K562 (cell line): ENCODE data around the gene AMPD3. TPM values are rescaled to one million over a fixed set of nuclear protein-coding genes. Genes with fewer than 3 reads are reported as not detected.

ENCODE experiments used
- CBX1 ChIP-seq: sonication (generic); IDR thresholded peaks from 2 replicates; pipeline ENCODE4 v1.6.1; 2016; ENCODE audit warnings: antibody characterized with exemption, low read depth, mild to moderate bottlenecking
- CREB3 ChIP-seq: fragments of 450-650 bp; conservative IDR thresholded peaks from 2 replicates; pipeline ENCODE4 v1.6.1; 2016; ENCODE audit warnings: missing genetic modification characterization, low read depth, mild to moderate bottlenecking, missing compliant biosample characterization, moderate library complexity
- HDAC1 ChIP-seq, 2 experiments: fragments of 450-650 bp; IDR thresholded peaks; 2 replicates each; pipeline ENCODE4 v1.6.1; 2016 to 2017; ENCODE audit warnings: inconsistent platforms in 1 of 2, mild to moderate bottlenecking in 1 of 2, moderate library complexity in 1 of 2
- HDAC2 ChIP-seq: fragments of 450-650 bp; IDR thresholded peaks from 2 replicates; pipeline ENCODE4 v1.6.1; 2016; ENCODE audit warnings: mild to moderate bottlenecking
- MAZ ChIP-seq, 2 experiments: fragments of 450-650 bp in 1 of 2; sonication (generic) in 1 of 2; formaldehyde crosslinking; IDR thresholded peaks in 1 of 2; conservative IDR thresholded peaks in 1 of 2; 2 replicates each; pipeline versions ENCODE4 v1.4.0 to v1.5.0; 2020; ENCODE audit warnings: mild to moderate bottlenecking in 1 of 2, missing genetic modification reagents in 1 of 2
- MITF ChIP-seq: IDR thresholded peaks from 2 replicates; pipeline ENCODE4 v1.6.1; 2014; ENCODE audit warnings: antibody characterized with exemption
- MTA1 ChIP-seq: fragments of 450-650 bp; IDR thresholded peaks from 2 replicates; pipeline ENCODE4 v1.6.1; 2017; ENCODE audit warnings: borderline replicate concordance
- MTA3 ChIP-seq: fragments of 450-650 bp; formaldehyde crosslinking; IDR thresholded peaks from 2 replicates; pipeline ENCODE4 v1.6.1; 2017; ENCODE audit warnings: mild to moderate bottlenecking, borderline replicate concordance
- MXI1 ChIP-seq: IDR thresholded peaks from 2 replicates; pipeline ENCODE4 v1.6.1; 2011; ENCODE audit warnings: low read depth, mild to moderate bottlenecking, improper control_type of control experiment, low read length
- NBN ChIP-seq: fragments of 450-650 bp; IDR thresholded peaks from 2 replicates; pipeline ENCODE4 v1.6.1; 2016; ENCODE audit warnings: low read depth, mild to moderate bottlenecking
- POLR2H ChIP-seq: IDR thresholded peaks from 2 replicates; pipeline ENCODE4 v1.6.1; 2016; ENCODE audit warnings: missing genetic modification characterization, low read depth, mild to moderate bottlenecking, control low read depth, missing compliant biosample characterization, moderate library complexity
- SP1 ChIP-seq: sonication (generic); formaldehyde crosslinking; IDR thresholded peaks from 2 replicates; pipeline ENCODE4 v1.8.1; 2022; ENCODE audit warnings: mild to moderate bottlenecking, missing genetic modification reagents
- SRF ChIP-seq, 2 experiments: fragments of 250-450, 450-650 bp in 1 of 2; sonication (Bioruptor Pico) in 1 of 2; sonication (generic) in 1 of 2; formaldehyde crosslinking; IDR thresholded peaks; 2 replicates each; pipeline versions ENCODE4 v1.5.0 to v1.5.1; 2020 to 2022; ENCODE audit warnings: mild to moderate bottlenecking in 1 of 2, missing genetic modification reagents in 1 of 2
- TFAP4 ChIP-seq: sonication (generic); formaldehyde crosslinking; IDR thresholded peaks from 2 replicates; pipeline ENCODE4 v1.8.0; 2022; ENCODE audit warnings: missing genetic modification reagents, mild to moderate bottlenecking, moderate library complexity, borderline replicate concordance
- VEZF1 ChIP-seq: fragments of 200-800 bp; sonication (Bioruptor generic); IDR thresholded peaks from 2 replicates; pipeline ENCODE4 v1.6.1; 2017; ENCODE audit warnings: missing genetic modification characterization, missing compliant biosample characterization
- ZBTB12 ChIP-seq: fragments of 250-450 bp; sonication (Bioruptor Pico); IDR thresholded peaks from 2 replicates; pipeline ENCODE4 v1.4.0; 2020
- ZFP36 ChIP-seq: fragments of 150-350 bp; IDR thresholded peaks from 2 replicates; pipeline ENCODE4 v1.6.1; 2018; ENCODE audit warnings: low read length, low read depth; ENCODE audit not compliant: partially characterized antibody
- ZKSCAN1 ChIP-seq: fragments of 150-350 bp; IDR thresholded peaks from 2 replicates; pipeline ENCODE4 v1.6.1; 2016; ENCODE audit warnings: low read depth, low read length
- ZNF23 ChIP-seq: fragments of 250-450 bp; sonication (Bioruptor Pico); IDR thresholded peaks from 2 replicates; pipeline ENCODE4 v1.4.0; 2020; ENCODE audit warnings: mild to moderate bottlenecking
- ZNF232 ChIP-seq: sonication (generic); formaldehyde crosslinking; IDR thresholded peaks from 2 replicates; pipeline ENCODE4 v1.8.0; 2022; ENCODE audit warnings: mild to moderate bottlenecking, missing genetic modification reagents
- polyA plus RNA-seq, 8 experiments: library from polyadenylated mRNA; depleted of rRNA in 4 of 8; stranded (reverse) in 5 of 8; unstranded in 3 of 8; fragments of >200 nt; fragmentation: Nextera tagmentation in 2 of 8; fragmentation: Illumina TruSeq in 1 of 8; extraction: Ambion mirVana in 2 of 8; extraction: Trizol in 1 of 8; gene quantifications; 2 replicates each; pipeline versions ENCODE4 v1.2.1 to v1.2.3, GENCODE V29; 2011 to 2014; ENCODE audit warnings: inconsistent platforms in 1 of 8, missing spikeins in 1 of 8
- total RNA-seq, 7 experiments: library from RNA; depleted of rRNA in 6 of 7; stranded (reverse); fragments of >200 nt in 6 of 7; fragmentation: Illumina TruSeq in 2 of 7; extraction: Trizol in 2 of 7; gene quantifications; 2 replicates each; pipeline versions ENCODE4 v1.2.1 to v1.2.3, GENCODE V29; 2011 to 2021; ENCODE audit warnings: low replicate concordance in 1 of 7

The AMPD3 gene
- total and polyA plus RNA-seq, 9 of the 15 experiments (the other 6 are each of a cell fraction or from before 2014, with no cell fraction given): 4.4 to 23.6 (median 11.2) TPM

GRCh38 chr11:10540915-10541560 lies 86.0 kb downstream of the AMPD3 start, which contains the start of gene RNF141 (continued):
- TF ChIP-seq VEZF1 (CRISPR knock-in tag) (peak; percentile 63), MTA3 (peak; percentile 62; the same call in 1 of the 2 replicates), MAZ (CRISPR knock-in tag; conservative IDR thresholded peaks at IDR 0.05 in 1 of 2, IDR thresholded peaks at IDR 0.05 in 1 of 2) (peak; percentile 66 to 91; a peak in 3 of 4 replicates), ZNF23 (CRISPR knock-in tag) (no peak), MTA1 (peak; percentile 97), ZNF232 (no peak), SRF (CRISPR knock-in tag; IDR thresholded peaks at IDR 0.05) (peak in 1 of 2 experiments; percentile 26; a peak in 1 of 4 replicates), MXI1 (peak; percentile 97), CBX1 (peak; percentile 60; the same call in 1 of the 2 replicates), MITF (no peak), ZFP36 (peak; percentile 19), NBN (peak; percentile 46; the same call in 1 of the 2 replicates), CREB3 (tag) (no peak), POLR2H (tag) (peak; percentile 75), ZKSCAN1 (0 out of 2 replicates have a peak, but pooled peaks have one; percentile 45), SP1 (peak; percentile 99), HDAC2 (0 out of 2 replicates have a peak, but pooled peaks have one; percentile 15), HDAC1 (IDR thresholded peaks at IDR 0.05) (peak in 1 of 2 experiments; percentile 86; a peak in 2 of 4 replicates), TFAP4 (peak; percentile 93), ZBTB12 (CRISPR knock-in tag) (peak; percentile 96)
